GM12878 (cell line): ENCODE measurements around the gene ESYT2. TPM values are rescaled to one million over a fixed set of nuclear protein-coding genes. Genes with fewer than 3 reads are reported as not detected.

Source experiments
- ATAC-seq: fragments of 200-7000 bp; cut with Tn5 transposase; 3 replicates; pipeline ENCODE4 v1.9.1; 2020; ENCODE audit warnings: mild to moderate bottlenecking, moderate library complexity
- BruUV-seq: library from RNA; stranded (reverse); fragments of 400-500 nt; replicated peaks from 2 replicates; lab custom pipeline; 2021; lab: Mats Ljungman, UMichigan
- CTCF ChIA-PET: fragments of 300-600 bp; sonication (Branson Sonifier 250); formaldehyde crosslinking; extraction: SDS; loops from one replicate; lab custom pipeline; 2021; ENCODE audit warnings: inconsistent platforms; lab: Yijun Ruan, JAX
- POLR2A ChIA-PET: fragments of 350-600 bp; formaldehyde crosslinking; extraction: SDS; loops from one replicate; lab custom pipeline; 2021; ENCODE audit warnings: inconsistent platforms; lab: Charles Lee
- RAD21 ChIA-PET: fragments of 300-600 bp; sonication (Branson Sonifier 250); formaldehyde crosslinking; loops from one replicate; lab custom pipeline; 2023; ENCODE audit warnings: antibody characterized with exemption; ENCODE audit not compliant: unreplicated experiment; lab: Charles Lee
- SMC1A ChIA-PET: fragments of 300-600 bp; sonication (Branson Sonifier 250); formaldehyde crosslinking; loops from one replicate; lab custom pipeline; 2023; ENCODE audit not compliant: unreplicated experiment, uncharacterized antibody; lab: Charles Lee
- DNase-seq: peaks from one replicate; pipeline ENCODE4 v3.0.0-alpha.2; 2011; ENCODE audit warnings: low read depth, low spot score
- FAIRE-seq: peaks from 3 replicates; lab custom pipeline; 2011; peaks lifted over from hg19 to GRCh38; lab: Jason Lieb, UNC
- H2AFZ ChIP-seq: 2 replicates; pipeline ENCODE4 v1.6.0; 2011; ENCODE audit warnings: low read depth, low read length, control low read depth; ENCODE audit not compliant: control insufficient read depth
- H3K27ac ChIP-seq: 2 replicates; pipeline ENCODE4 v1.5.1; 2011; ENCODE audit warnings: control low read depth; ENCODE audit not compliant: control insufficient read depth, insufficient read depth
- H3K27me3 ChIP-seq, 2 experiments: replicated peaks in 1 of 2; 2 replicates each; pipeline versions ENCODE4 v1.6.0 to v1.6.1; 2011; ENCODE audit warnings: low read length in 1 of 2; ENCODE audit not compliant: control insufficient read depth in 2 of 2, insufficient read depth in 2 of 2
- H3K36me3 ChIP-seq, 2 experiments: 2 replicates each; pipeline ENCODE4 v1.5.1; 2011; ENCODE audit warnings: low read length in 1 of 2; ENCODE audit not compliant: control insufficient read depth in 2 of 2, insufficient read depth in 2 of 2
- H3K4me1 ChIP-seq: 2 replicates; pipeline ENCODE4 v1.6.1; 2011; ENCODE audit warnings: mild to moderate bottlenecking, low read length, moderate library complexity, mixed read lengths; ENCODE audit not compliant: control insufficient read depth, insufficient read depth
- H3K4me2 ChIP-seq: 2 replicates; pipeline ENCODE4 v1.6.0; 2011; ENCODE audit warnings: control low read depth; ENCODE audit not compliant: control insufficient read depth, insufficient read depth
- H3K4me3 ChIP-seq: fragments of 200-600 bp; sonication (generic); 2 replicates; pipeline ENCODE4 v1.5.1; 2016
- H3K79me2 ChIP-seq: 2 replicates; pipeline ENCODE4 v1.6.0; 2011; ENCODE audit warnings: low read length; ENCODE audit not compliant: control insufficient read depth, insufficient read depth
- H3K9ac ChIP-seq: 2 replicates; pipeline ENCODE4 v1.8.0; 2011; ENCODE audit warnings: low read length, control low read depth, mixed read lengths; ENCODE audit not compliant: control insufficient read depth, insufficient read depth
- H3K9me3 ChIP-seq: replicated peaks from 3 replicates; pipeline ENCODE4 v1.5.1; 2011; ENCODE audit warnings: mild to moderate bottlenecking, low read length; ENCODE audit not compliant: control insufficient read depth, insufficient read depth
- H4K20me1 ChIP-seq: 2 replicates; pipeline ENCODE4 v1.6.0; 2011; ENCODE audit not compliant: control insufficient read depth, insufficient read depth
- CBX3 ChIP-seq: fragments of 200-600 bp; sonication (generic); IDR thresholded peaks from 2 replicates; pipeline ENCODE4 v1.6.1; 2016; ENCODE audit warnings: low read depth, borderline replicate concordance
- CEBPB ChIP-seq, 2 experiments: fragments of 150-350 bp in 1 of 2; IDR thresholded peaks; 2 replicates each; pipeline ENCODE4 v1.6.1; 2012 to 2014; ENCODE audit warnings: low read depth in 2 of 2, low read length in 2 of 2, borderline replicate concordance in 1 of 2, inconsistent platforms in 1 of 2
- KLF5 ChIP-seq: fragments of 450-650 bp; IDR thresholded peaks from 2 replicates; pipeline ENCODE4 v1.6.1; 2014; ENCODE audit warnings: mild to moderate bottlenecking; ENCODE audit not compliant: partially characterized antibody
- NKRF ChIP-seq: fragments of 450-650 bp; conservative IDR thresholded peaks from 2 replicates; pipeline ENCODE4 v1.6.1; 2017; ENCODE audit warnings: mild to moderate bottlenecking, moderate library complexity
- NR2F1 ChIP-seq: fragments of 450-650 bp; conservative IDR thresholded peaks from 2 replicates; pipeline ENCODE4 v1.6.1; 2017; ENCODE audit warnings: mild to moderate bottlenecking
- POLR2AphosphoS5 ChIP-seq: IDR thresholded peaks from 2 replicates; pipeline ENCODE4 v1.6.1; 2011; ENCODE audit warnings: mild to moderate bottlenecking, low read length, inconsistent platforms
- RAD21 ChIP-seq: IDR thresholded peaks from 2 replicates; pipeline ENCODE4 v1.6.1; 2011; ENCODE audit warnings: mild to moderate bottlenecking, low read depth, low read length, moderate library complexity; ENCODE audit not compliant: insufficient read depth
- RB1 ChIP-seq: fragments of 450-650 bp; formaldehyde crosslinking; IDR thresholded peaks from 2 replicates; pipeline ENCODE4 v1.6.1; 2017; ENCODE audit warnings: mild to moderate bottlenecking, borderline replicate concordance
- REST ChIP-seq: IDR thresholded peaks from 2 replicates; pipeline ENCODE4 v1.6.1; 2012; ENCODE audit warnings: mild to moderate bottlenecking, low read depth, low read length
- SMC3 ChIP-seq: IDR thresholded peaks from 2 replicates; pipeline ENCODE4 v1.6.1; 2011; ENCODE audit warnings: low read length, improper control_type of control experiment, borderline replicate concordance
- STAT1 ChIP-seq: fragments of 450-650 bp; conservative IDR thresholded peaks from 2 replicates; pipeline ENCODE4 v1.6.1; 2014; ENCODE audit warnings: antibody characterized with exemption, mild to moderate bottlenecking
- TCF12 ChIP-seq: IDR thresholded peaks from 2 replicates; pipeline ENCODE4 v1.6.1; 2011; ENCODE audit warnings: low read depth, mild to moderate bottlenecking, low read length
- ZNF592 ChIP-seq: fragments of 450-650 bp; IDR thresholded peaks from 2 replicates; pipeline ENCODE4 v1.6.1; 2017; ENCODE audit warnings: mild to moderate bottlenecking, moderate library complexity
- WGBS: methylation state at CpG from one replicate; pipeline ENCODE4 v1.1.6; 2016; ENCODE audit warnings: low lambda C conversion rate; ENCODE audit not compliant: insufficient replicate concordance, insufficient coverage; ENCODE audit errors: missing lambda C conversion rate; 5-methylcytosine and 5-hydroxymethylcytosine counted together
- in situ Hi-C: fragments of 300-500 bp; cut with MboI; formaldehyde crosslinking; loops from 9 replicates; pipeline ENCODE4 v1.14.3; 2018; ENCODE audit warnings: mixed read lengths
- intact Hi-C: fragments of 100-400 bp; cut with micrococcal nuclease; formaldehyde crosslinking; loops from one replicate; pipeline ENCODE4 v1.14.2; 2022; ENCODE audit not compliant: unreplicated experiment
- polyA plus RNA-seq, 11 experiments: library from polyadenylated mRNA; depleted of rRNA in 4 of 11; unstranded in 6 of 11; stranded (reverse) in 5 of 11; fragments of >200 nt; fragmentation: Nextera tagmentation in 4 of 11; fragmentation: Illumina TruSeq in 1 of 11; extraction: Ambion mirVana in 4 of 11; extraction: Trizol in 1 of 11; gene quantifications; 1 replicate in 1 of 11; 2 replicates in 10 of 11; pipeline versions ENCODE4 v1.2.1 to v1.2.3, GENCODE V29; 2011 to 2016; ENCODE audit warnings: inconsistent platforms in 2 of 11, missing spikeins in 2 of 11, low read depth in 1 of 11
- total RNA-seq, 4 experiments: library from RNA; depleted of rRNA in 3 of 4; stranded (reverse); fragments of >200 nt in 3 of 4; fragmentation: Illumina TruSeq in 1 of 4; extraction: Trizol in 1 of 4; gene quantifications; 2 replicates each; pipeline versions ENCODE4 v1.2.1 to v1.2.3, GENCODE V29; 2013 to 2021

Gene ESYT2
- total and polyA plus RNA-seq, 10 of the 15 experiments (the other 5 are each of a cell fraction or from before 2014, with no cell fraction given): 1.9 to 44.6 (median 21.4) TPM

- CTCF ChIA-PET: no interaction called here
- RAD21 ChIA-PET: interaction anchor here (1.0 kb wide), 1 partner anchor 246 kb away, joined by 3 read pairs; no protein-coding TSS in a partner anchor
- 85% methylated on average over 23 of the region's 23 CpGs for WGBS
- ATAC-seq (no peak), FAIRE-seq (no peak), DNase-seq (no peak)
- Histone ChIP-seq H3K9me3 (no peaks in the 10 kb centered on the region), H3K4me3 (no peak overlapping the region), H3K27me3 (no peaks in the 10 kb centered on the region), H3K36me3 (peaks cover 0 to 6% of the 10 kb centered on the region in 2 experiments; a peak in 1 of 4 replicates), H3K9ac (no peak overlapping the region), H3K4me2 (no peak overlapping the region), H2AFZ (no peak overlapping the region), H4K20me1 (no peaks in the 10 kb centered on the region), H3K79me2 (no peaks in the 10 kb centered on the region), H3K27ac (no peak overlapping the region), H3K4me1 (no peaks in the 10 kb centered on the region)
- in situ Hi-C loops: no loop called here
- no TSS peak for BruUV-seq
- SMC1A ChIA-PET: interaction anchor here (0.9 kb wide), 1 partner anchor 19 kb away, joined by 3 read pairs; no protein-coding TSS in a partner anchor
- intact Hi-C loops: no loop called here
- POLR2A ChIA-PET: interaction anchor here (0.6 to 0.8 kb wide), 2 partner anchors 11 to 97 kb away, joined by 3 read pairs; no protein-coding TSS in a partner anchor
- TF ChIP-seq STAT1: no peak
- TF ChIP-seq CBX3: no peak
- TF ChIP-seq NR2F1: no peak
- no peak for TF ChIP-seq CEBPB (IDR thresholded peaks at IDR 0.05; ENCODE audit: borderline replicate concordance in 1 of 2, low read depth in 2 of 2, low read length in 2 of 2)
- no peak for TF ChIP-seq RB1
- TF ChIP-seq KLF5: no peak
- TF ChIP-seq SMC3: no peak
- no peak for TF ChIP-seq POLR2AphosphoS5
- no peak for TF ChIP-seq ZNF592
- TF ChIP-seq REST: no peak
- TF ChIP-seq NKRF: no peak
- no peak for TF ChIP-seq RAD21
- TF ChIP-seq TCF12: no peak
These were observed 98.6 kb downstream of the ESYT2 start for GRCh38 chr7:158730383-158731346.
